ENCODE results near the gene PPP2R3B.

The PPP2R3B gene

GRCh38 chrX:311156-312129, 75.3 kb downstream of the PPP2R3B start:
- no peak for TF ChIP-seq SIN3A (IDR thresholded peaks at IDR 0.05; ENCODE audit: borderline replicate concordance, insufficient read depth, low read length)
- no peak for TF ChIP-seq FOXP2 (optimal IDR thresholded peaks at IDR 0.05; ENCODE audit: borderline replicate concordance, extremely low read depth, extremely low read length, insufficient read depth)
- TF ChIP-seq POLR2AphosphoS5 (IDR thresholded peaks at IDR 0.05; ENCODE audit: low read depth, low read length), result no peak
- TF ChIP-seq TAF1 (IDR thresholded peaks at IDR 0.05; ENCODE audit: borderline replicate concordance, insufficient read depth, low read length), result no peak
- no peak for TF ChIP-seq REST (IDR thresholded peaks at IDR 0.05; ENCODE audit: insufficient read depth in 1 of 2, low read depth in 2 of 2, low read length in 2 of 2)

DNA sequence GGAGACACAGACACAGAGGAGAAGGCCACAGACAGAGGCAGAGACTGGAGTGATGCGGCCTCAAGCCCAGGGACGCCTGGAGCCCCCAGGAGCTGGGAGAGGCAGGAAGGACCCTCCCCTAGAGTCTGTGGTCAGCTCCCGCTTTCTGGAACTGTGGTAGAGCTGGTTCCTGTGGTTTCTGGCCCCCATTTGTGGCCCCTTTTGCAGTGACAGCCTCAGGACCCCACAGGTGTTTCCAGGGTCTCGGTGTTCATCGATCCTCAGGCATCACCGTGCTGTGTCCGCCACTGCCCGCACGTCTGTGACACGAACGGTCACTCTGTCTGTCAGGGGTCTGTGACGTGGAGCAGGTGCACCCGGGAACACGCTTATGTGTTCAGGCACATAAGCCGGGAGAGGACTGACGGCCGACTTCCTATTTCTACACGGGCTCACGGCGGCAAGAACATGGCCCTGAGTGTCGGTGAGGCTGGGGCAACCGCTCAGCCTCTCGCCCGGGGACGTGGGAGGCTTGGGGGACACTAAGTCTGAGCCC, 76.0 kb downstream of the PPP2R3B start:
- no peak for TF ChIP-seq REST (IDR thresholded peaks at IDR 0.05; ENCODE audit: insufficient read depth in 1 of 2, low read depth in 2 of 2, low read length in 2 of 2)
- no peak for TF ChIP-seq POLR2AphosphoS5 (IDR thresholded peaks at IDR 0.05; ENCODE audit: low read depth, low read length)

DNA sequence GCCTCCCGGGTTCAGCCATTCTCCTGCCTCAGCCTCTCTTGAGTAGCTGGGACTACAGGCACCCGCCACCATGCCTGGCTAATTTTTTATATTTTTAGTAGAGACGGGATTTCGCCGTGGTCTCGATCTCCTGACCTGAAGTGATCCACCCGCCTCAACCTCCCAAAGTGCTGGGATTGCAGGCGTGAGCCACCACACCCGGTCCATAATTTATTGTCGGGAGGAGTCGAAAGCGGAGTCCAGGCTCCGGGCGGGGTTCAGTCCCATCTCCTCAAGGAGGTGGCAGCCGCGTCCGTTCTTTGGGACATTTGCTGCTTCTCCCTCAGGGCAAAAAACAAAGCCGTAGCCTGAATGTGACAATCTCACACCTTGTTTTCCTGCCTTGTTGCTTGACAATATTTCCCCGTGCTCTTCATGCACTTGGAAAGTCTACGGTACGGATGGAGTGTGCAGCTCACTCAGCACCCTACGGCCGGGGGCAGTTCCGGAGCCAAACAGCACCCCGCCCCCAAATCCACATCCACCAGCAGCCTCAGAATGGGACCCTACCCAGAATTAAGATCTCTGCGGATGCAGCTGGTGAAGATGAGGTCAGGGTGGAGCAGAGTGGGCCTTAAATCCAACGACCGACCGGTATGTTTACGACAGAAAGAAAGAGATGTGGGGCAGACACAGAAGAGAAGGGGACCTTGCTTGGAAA, 77.7 kb downstream of the PPP2R3B start:
- TF ChIP-seq FOXP2 (optimal IDR thresholded peaks at IDR 0.05; ENCODE audit: borderline replicate concordance, extremely low read depth, extremely low read length, insufficient read depth) (no peak), SIN3A (IDR thresholded peaks at IDR 0.05; ENCODE audit: borderline replicate concordance, insufficient read depth, low read length) (no peak), TAF1 (IDR thresholded peaks at IDR 0.05; ENCODE audit: borderline replicate concordance, insufficient read depth, low read length) (no peak), REST (IDR thresholded peaks at IDR 0.05; ENCODE audit: insufficient read depth in 1 of 2, low read depth in 2 of 2, low read length in 2 of 2) (no peak), POLR2AphosphoS5 (IDR thresholded peaks at IDR 0.05; ENCODE audit: low read depth, low read length) (no peak)

DNA sequence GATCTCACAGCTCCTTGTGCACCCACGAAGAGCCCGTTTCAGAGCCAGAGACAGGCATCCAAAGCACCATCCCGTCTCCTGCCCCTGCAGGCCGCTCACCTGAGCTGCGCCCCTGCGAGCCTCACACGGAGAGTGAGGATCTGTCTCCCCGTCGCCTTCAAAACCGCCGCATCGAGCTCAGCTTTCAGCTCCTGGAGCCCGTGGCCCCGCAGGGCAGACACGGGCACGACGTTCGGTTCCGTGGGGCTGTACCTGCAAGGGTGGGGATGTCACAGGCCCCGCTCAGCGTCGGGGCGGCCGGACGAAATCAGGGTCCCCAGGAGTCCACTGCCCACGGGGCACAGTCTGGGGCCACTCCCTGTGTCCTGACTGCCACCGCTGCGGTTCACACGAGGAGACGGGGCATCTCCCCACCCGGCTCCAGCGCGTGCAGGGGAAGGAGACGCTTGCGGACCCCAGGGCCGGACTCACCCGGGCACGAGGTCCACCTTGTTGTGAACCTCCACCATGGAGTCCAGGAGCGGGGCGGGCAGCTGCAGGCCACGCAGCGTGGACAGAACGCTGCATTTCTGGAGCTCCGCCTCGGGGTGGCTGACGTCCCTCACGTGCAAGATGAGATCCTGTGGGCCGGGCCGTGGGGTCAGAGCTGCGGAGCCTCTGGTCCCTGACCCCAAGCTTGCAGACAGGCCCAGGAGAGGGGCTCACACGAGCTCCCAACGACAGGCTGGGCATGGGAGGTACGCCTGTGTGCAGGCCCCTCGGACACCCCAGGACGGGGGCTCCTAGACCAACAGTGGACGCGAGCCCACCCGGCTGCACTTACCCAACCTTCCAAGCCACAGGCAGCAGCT, 79.2 kb downstream of the PPP2R3B start:
- TF ChIP-seq FOXP2 (optimal IDR thresholded peaks at IDR 0.05; ENCODE audit: borderline replicate concordance, extremely low read depth, extremely low read length, insufficient read depth) (no peak), SIN3A (IDR thresholded peaks at IDR 0.05; ENCODE audit: borderline replicate concordance, insufficient read depth, low read length) (no peak), TAF1 (IDR thresholded peaks at IDR 0.05; ENCODE audit: borderline replicate concordance, insufficient read depth, low read length) (no peak), POLR2AphosphoS5 (IDR thresholded peaks at IDR 0.05; ENCODE audit: low read depth, low read length) (peak; percentile 19; the same call in 1 of the 2 replicates), REST (IDR thresholded peaks at IDR 0.05; ENCODE audit: insufficient read depth in 1 of 2, low read depth in 2 of 2, low read length in 2 of 2) (no peak)
